OCI-LY7 (cell line): ENCODE measurements around the gene CCDC201. TPM values are rescaled to one million over a fixed set of nuclear protein-coding genes. Genes with fewer than 3 reads are reported as not detected.

Experiments used
- BruUV-seq: library from RNA; stranded (reverse); fragments of 400-500 nt; replicated peaks from 2 replicates; lab custom pipeline; 2021; lab: Mats Ljungman, UMichigan
- CTCF ChIA-PET: fragments of 300-600 bp; sonication (Branson Sonifier 250); formaldehyde crosslinking; loops from one replicate; lab custom pipeline; 2022; ENCODE audit warnings: antibody characterized with exemption; ENCODE audit not compliant: unreplicated experiment; lab: Charles Lee
- POLR2A ChIA-PET: fragments of 300-600 bp; sonication (Branson Sonifier 250); formaldehyde crosslinking; loops from one replicate; lab custom pipeline; 2022; ENCODE audit warnings: antibody characterized with exemption; lab: Charles Lee
- DNase-seq: peaks from one replicate; pipeline ENCODE4 v3.0.0-alpha.2; 2015; ENCODE audit warnings: low spot score
- H2AFZ ChIP-seq: fragments of 200-600 bp; sonication (generic), shearing (Covaris generic); 2 replicates; pipeline ENCODE4 v1.6.1; 2014; ENCODE audit warnings: mild to moderate bottlenecking, antibody characterized with exemption, low read length, moderate library complexity
- H3K27ac ChIP-seq: fragments of 200-600 bp; sonication (generic); 2 replicates; pipeline ENCODE4 v1.5.1; 2014; ENCODE audit warnings: mixed run types, low read depth, mild to moderate bottlenecking, moderate library complexity, low read length, inconsistent platforms; ENCODE audit not compliant: poor library complexity, severe bottlenecking
- H3K36me3 ChIP-seq: fragments of 200-600 bp; sonication (generic); 2 replicates; pipeline ENCODE4 v1.6.1; 2014; ENCODE audit warnings: mild to moderate bottlenecking, antibody characterized with exemption, low read length, moderate library complexity, mixed read lengths; ENCODE audit not compliant: insufficient read depth
- H3K4me1 ChIP-seq: fragments of 200-600 bp; sonication (generic); 2 replicates; pipeline ENCODE4 v1.5.1; 2014; ENCODE audit warnings: mild to moderate bottlenecking, low read length; ENCODE audit not compliant: insufficient read depth, poor library complexity, severe bottlenecking
- H3K4me2 ChIP-seq: fragments of 200-600 bp; sonication (generic); 2 replicates; pipeline ENCODE4 v1.6.1; 2014; ENCODE audit warnings: mild to moderate bottlenecking, low read length
- H3K4me3 ChIP-seq: fragments of 200-600 bp; sonication (generic); 2 replicates; pipeline ENCODE4 v1.5.1; 2014; ENCODE audit warnings: mild to moderate bottlenecking, low read depth, low read length; ENCODE audit not compliant: poor library complexity, severe bottlenecking
- H3K79me2 ChIP-seq: fragments of 200-600 bp; sonication (generic); 2 replicates; pipeline ENCODE4 v1.6.1; 2016; ENCODE audit warnings: low read depth, mild to moderate bottlenecking, low read length, moderate library complexity, mixed read lengths; ENCODE audit not compliant: insufficient read depth
- H3K9me2 ChIP-seq: fragments of 200-600 bp; sonication (generic); 2 replicates; pipeline ENCODE4 v1.6.1; 2016; ENCODE audit warnings: mild to moderate bottlenecking, low read length, mixed read lengths; ENCODE audit not compliant: insufficient read depth
- H3K9me3 ChIP-seq: fragments of 200-600 bp; sonication (generic); 2 replicates; pipeline ENCODE4 v1.6.1; 2014; ENCODE audit warnings: mild to moderate bottlenecking, mixed run types, low read length, mixed read lengths
- H4K20me1 ChIP-seq: fragments of 200-600 bp; sonication (generic); 2 replicates; pipeline ENCODE4 v1.6.1; 2014; ENCODE audit warnings: mild to moderate bottlenecking, antibody characterized with exemption, low read length, moderate library complexity, mixed read lengths; ENCODE audit not compliant: insufficient read depth
- EZH2phosphoT487 ChIP-seq: fragments of 200-600 bp; sonication (generic); IDR thresholded peaks from 2 replicates; pipeline ENCODE4 v1.6.1; 2018; ENCODE audit warnings: low read depth, borderline replicate concordance, mild to moderate bottlenecking, mixed run types, antibody characterized with exemption, low read length, moderate library complexity, mixed read lengths
- intact Hi-C: fragments of 100-400 bp; cut with micrococcal nuclease; formaldehyde crosslinking; loops from one replicate; pipeline ENCODE4 v1.10.0; 2022; ENCODE audit not compliant: unreplicated experiment
- total RNA-seq, 2 experiments: library from RNA; depleted of rRNA in 1 of 2; stranded (reverse); fragments of >200 nt in 1 of 2; shearing (Covaris generic) in 1 of 2; gene quantifications; 2 replicates each; pipeline ENCODE4 v1.2.3, GENCODE V29; 2014 to 2022
- TF ChIP-seq, protein P1 (sequence below): fragments of 200-600 bp; sonication (generic); conservative IDR thresholded peaks from 2 replicates; pipeline ENCODE4 v1.5.1; 2014; ENCODE audit warnings: mild to moderate bottlenecking, antibody characterized with exemption, low read length, moderate library complexity, mixed read lengths

CCDC201 gene
- total RNA-seq, 2 experiments from 2014 or later = not detected

DNA sequence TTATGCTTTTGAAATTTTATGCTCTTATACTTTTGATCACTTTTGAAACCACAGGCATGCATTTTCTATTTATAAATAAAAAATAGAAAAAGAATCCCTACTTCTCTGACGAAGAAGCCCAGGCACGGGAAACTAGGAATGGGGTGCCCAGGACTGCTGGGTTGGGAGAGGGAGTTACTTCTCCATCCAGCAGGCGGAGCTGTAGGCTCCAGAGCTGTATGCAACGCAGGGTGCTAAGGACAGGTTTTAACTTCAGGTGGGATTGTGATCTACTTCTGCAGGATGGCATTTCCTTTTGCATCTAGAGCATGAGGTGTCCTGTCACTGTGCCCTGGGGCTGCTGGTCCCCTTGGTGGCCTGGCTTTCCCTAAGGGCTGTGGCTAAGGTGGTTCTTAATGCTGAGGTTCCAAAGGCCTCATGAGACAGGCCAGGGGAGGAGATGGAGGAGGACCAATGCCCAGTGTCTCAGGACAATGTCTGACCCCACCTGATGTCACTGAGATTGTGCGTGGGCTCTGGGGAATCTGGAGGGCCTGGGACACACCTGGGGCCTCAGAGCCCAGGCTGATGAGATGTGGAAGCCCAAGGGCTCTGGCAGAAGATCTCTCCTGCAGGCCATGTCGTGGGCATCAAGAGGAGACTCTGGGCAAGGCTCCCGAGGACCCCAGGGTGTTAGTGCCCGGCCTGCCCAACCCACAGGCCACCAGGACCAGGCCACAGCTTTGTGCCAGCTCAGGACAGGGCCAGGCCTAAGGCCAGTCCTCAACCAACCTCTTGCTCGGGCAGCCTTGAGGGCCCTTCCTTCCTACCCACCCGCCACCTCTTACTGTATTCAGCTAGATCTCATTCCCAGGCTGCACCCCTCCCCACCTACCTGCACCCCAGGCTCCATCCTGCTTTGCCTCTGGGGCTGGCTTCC is 507 bp downstream of the CCDC201 start:
- ChIA-PET POLR2A (no interaction called here), CTCF (interaction anchor here (0.5 kb wide), 1 partner anchor 294 kb away, joined by 3 read pairs; no protein-coding TSS in a partner anchor)
- no peaks in the 10 kb centered on the region for H3K79me2 ChIP-seq
- H3K4me2 ChIP-seq = no peak overlapping the region
- intact Hi-C loops = no loop called here
- no peak overlapping the region for H2AFZ ChIP-seq
- H3K36me3 ChIP-seq = no peaks in the 10 kb centered on the region
- DNase-seq = peak; percentile 20
- no peaks in the 10 kb centered on the region for H3K9me3 ChIP-seq
- no peak for TF ChIP-seq EZH2phosphoT487
- TF ChIP-seq, protein P1, sequence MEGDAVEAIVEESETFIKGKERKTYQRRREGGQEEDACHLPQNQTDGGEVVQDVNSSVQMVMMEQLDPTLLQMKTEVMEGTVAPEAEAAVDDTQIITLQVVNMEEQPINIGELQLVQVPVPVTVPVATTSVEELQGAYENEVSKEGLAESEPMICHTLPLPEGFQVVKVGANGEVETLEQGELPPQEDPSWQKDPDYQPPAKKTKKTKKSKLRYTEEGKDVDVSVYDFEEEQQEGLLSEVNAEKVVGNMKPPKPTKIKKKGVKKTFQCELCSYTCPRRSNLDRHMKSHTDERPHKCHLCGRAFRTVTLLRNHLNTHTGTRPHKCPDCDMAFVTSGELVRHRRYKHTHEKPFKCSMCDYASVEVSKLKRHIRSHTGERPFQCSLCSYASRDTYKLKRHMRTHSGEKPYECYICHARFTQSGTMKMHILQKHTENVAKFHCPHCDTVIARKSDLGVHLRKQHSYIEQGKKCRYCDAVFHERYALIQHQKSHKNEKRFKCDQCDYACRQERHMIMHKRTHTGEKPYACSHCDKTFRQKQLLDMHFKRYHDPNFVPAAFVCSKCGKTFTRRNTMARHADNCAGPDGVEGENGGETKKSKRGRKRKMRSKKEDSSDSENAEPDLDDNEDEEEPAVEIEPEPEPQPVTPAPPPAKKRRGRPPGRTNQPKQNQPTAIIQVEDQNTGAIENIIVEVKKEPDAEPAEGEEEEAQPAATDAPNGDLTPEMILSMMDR = peak; percentile 78
- no peak overlapping the region for H3K4me3 ChIP-seq
- H3K9me2 ChIP-seq = no peaks in the 10 kb centered on the region
- BruUV-seq = no TSS peak
- no peaks in the 10 kb centered on the region for H3K4me1 ChIP-seq
- no peaks in the 10 kb centered on the region for H4K20me1 ChIP-seq
- H3K27ac ChIP-seq = no peak overlapping the region

GRCh38 chr7:45869426-45869825 is 3.5 kb downstream of the CCDC201 start:
- H2AFZ ChIP-seq = no peak overlapping the region
- BruUV-seq = no TSS peak
- ChIA-PET CTCF (no interaction called here), POLR2A (interaction anchor here (0.6 kb wide), 1 partner anchor 235 kb away, joined by 3 read pairs; no protein-coding TSS in a partner anchor)
- H4K20me1 ChIP-seq = no peaks in the 10 kb centered on the region
- H3K4me2 ChIP-seq = no peak overlapping the region
- no peaks in the 10 kb centered on the region for H3K36me3 ChIP-seq
- no peak overlapping the region for H3K4me3 ChIP-seq
- H3K9me2 ChIP-seq = no peaks in the 10 kb centered on the region
- no peak for DNase-seq
- intact Hi-C loops = no loop called here
- no peak overlapping the region for H3K27ac ChIP-seq
- TF ChIP-seq, protein P1 = no peak
- no peak for TF ChIP-seq EZH2phosphoT487
- H3K79me2 ChIP-seq = no peaks in the 10 kb centered on the region
- no peaks in the 10 kb centered on the region for H3K4me1 ChIP-seq
- no peaks in the 10 kb centered on the region for H3K9me3 ChIP-seq

DNA sequence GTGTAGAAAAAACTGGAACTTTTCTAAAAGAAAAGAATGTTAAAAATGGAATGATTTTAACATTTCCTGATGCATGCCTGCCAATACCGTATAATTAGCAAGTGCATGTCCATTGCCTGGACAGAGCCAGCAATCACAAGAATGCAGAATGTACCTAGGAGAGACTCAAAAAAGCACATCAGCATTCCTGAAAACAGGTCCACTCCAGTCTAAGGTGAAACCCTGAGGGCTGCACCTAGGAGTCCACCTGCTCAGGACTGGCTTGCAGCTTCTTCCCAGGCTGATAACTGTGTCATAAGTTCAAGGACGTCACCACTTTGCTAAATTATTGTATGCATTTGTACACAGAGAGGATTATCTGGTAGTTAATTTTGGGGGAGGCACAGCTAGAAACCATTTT is 5.4 kb downstream of the CCDC201 start:
- Histone ChIP-seq H2AFZ (no peak overlapping the region), H3K4me2 (no peak overlapping the region), H4K20me1 (no peaks in the 10 kb centered on the region), H3K27ac (no peak overlapping the region), H3K79me2 (no peaks in the 10 kb centered on the region), H3K9me3 (no peaks in the 10 kb centered on the region), H3K4me3 (no peak overlapping the region), H3K36me3 (no peaks in the 10 kb centered on the region), H3K4me1 (no peaks in the 10 kb centered on the region), H3K9me2 (no peaks in the 10 kb centered on the region)
- no TSS peak for BruUV-seq
- no peak for DNase-seq
- POLR2A ChIA-PET = interaction anchor here (0.9 kb wide), 1 partner anchor 9 kb away, joined by 3 read pairs; no protein-coding TSS in a partner anchor
- TF ChIP-seq, protein P1 = no peak
- TF ChIP-seq EZH2phosphoT487 = no peak
- intact Hi-C loops = no loop called here
- CTCF ChIA-PET = no interaction called here
